GM13976 (cell line): ENCODE data around the gene SMIM20.

Experiments used
- DNase-seq: peaks from one replicate; pipeline ENCODE4 v3.0.0; 2012; ENCODE audit warnings: low spot score
- CTCF ChIP-seq: IDR thresholded peaks from 2 replicates; pipeline ENCODE4 v1.5.1; 2012; ENCODE audit warnings: borderline replicate concordance, mild to moderate bottlenecking; ENCODE audit not compliant: insufficient read depth; ENCODE audit errors: extremely low read depth, missing control alignments, control extremely low read depth
- in situ Hi-C: fragments of 300-500 bp; cut with MboI; formaldehyde crosslinking; loops from one replicate; pipeline ENCODE4 v1.12.0; 2022; ENCODE audit warnings: low sequenced_read_pairs, mixed read lengths, inconsistent platforms; ENCODE audit not compliant: unreplicated experiment

SMIM20 gene

GRCh38 chr4:25923745-25924144, 9.7 kb downstream of the SMIM20 start:
- no peak for DNase-seq
- in situ Hi-C loops: no loop called here
- TF ChIP-seq CTCF: no peak

- in situ Hi-C loops: no loop called here
- peak; percentile 66 for DNase-seq
- peak; percentile 48 for TF ChIP-seq CTCF
Observed at GRCh38 chr4:25925486-25926201, 11.6 kb downstream of the SMIM20 start.

GRCh38 chr4:25926462-25926861, 12.4 kb downstream of the SMIM20 start:
- no peak for TF ChIP-seq CTCF
- in situ Hi-C loops: no loop called here
- no peak for DNase-seq

- no peak for DNase-seq
- in situ Hi-C loops: no loop called here
- TF ChIP-seq CTCF: no peak
Observed at GRCh38 chr4:25927361-25928195, 13.6 kb downstream of the SMIM20 start.

GRCh38 chr4:25928379-25929297, 14.6 kb downstream of the SMIM20 start:
- DNase-seq: no peak
- in situ Hi-C loops: no loop called here
- TF ChIP-seq CTCF: no peak

- DNase-seq: no peak
- in situ Hi-C loops: no loop called here
- TF ChIP-seq CTCF: no peak
Observed at GRCh38 chr4:25929298-25929686, 15.3 kb downstream of the SMIM20 start.
